Measurements from ENCODE around the gene RAB39A.
"Not testable (repeated sequence)": the region's sequence is repeated elsewhere in the genome, so short reads cannot be mapped to it uniquely, and the experiment has no call there.

The RAB39A gene

GRCh38 chr11:107908211-107908610 lies 20.0 kb upstream of the RAB39A start:
- Histone ChIP-seq H3K79me1 (replicated peaks; ENCODE audit: low read length, poor library complexity, severe bottlenecking) (no peaks in the 10 kb centered on the region), H3K36me3 (ENCODE audit: control insufficient read depth in 1 of 2, insufficient read depth in 2 of 2, low read depth in 1 of 2, low read length in 2 of 2) (no peaks in the 10 kb centered on the region), H3K18ac (ENCODE audit: low read depth in 1 of 2, low read length in 2 of 2) (no peak overlapping the region), H3K4me2 (ENCODE audit: low read length, poor library complexity, severe bottlenecking) (no peak overlapping the region), H2AFZ (ENCODE audit: low read depth, low read length) (no peak overlapping the region), H2BK5ac (ENCODE audit: low read depth, low read length, poor library complexity, severe bottlenecking) (no peak overlapping the region), H3K4me3 (ENCODE audit: insufficient read depth in 1 of 2, low read depth in 1 of 2, low read length in 2 of 2) (no peak overlapping the region), H2BK12ac (ENCODE audit: low read length in 2 of 2) (no peak overlapping the region), H3K4me1 (ENCODE audit: control insufficient read depth, insufficient read depth, low read depth, low read length) (no peaks in the 10 kb centered on the region), H3K23ac (ENCODE audit: low read length in 2 of 2) (no peak overlapping the region), H2BK15ac (ENCODE audit: low read depth, poor library complexity, severe bottlenecking) (no peak overlapping the region), H3K9me3 (ENCODE audit: control insufficient read depth, low read length) (no peaks in the 10 kb centered on the region), H3K4ac (ENCODE audit: low read depth in 1 of 2, low read length in 2 of 2) (no peak overlapping the region), H2BK120ac (ENCODE audit: low read depth, low read length) (no peak overlapping the region), H2AK5ac (ENCODE audit: low read length, severe bottlenecking) (no peak overlapping the region), H3K27me3 (ENCODE audit: control insufficient read depth in 1 of 2, insufficient read depth in 1 of 2, low read length in 2 of 2) (no peaks in the 10 kb centered on the region), H3K14ac (ENCODE audit: low read length in 2 of 2) (no peak overlapping the region), H3K9ac (ENCODE audit: low read length) (no peak overlapping the region), H4K8ac (ENCODE audit: low read length) (no peak overlapping the region), H3K27ac (ENCODE audit: low read length, poor library complexity, severe bottlenecking) (no peak overlapping the region), H4K91ac (ENCODE audit: low read length) (no peak overlapping the region)
- DNase-seq: no peak
- 91% methylated on average over 23 of the region's 23 CpGs for WGBS

GRCh38 chr11:107912415-107912814 lies 15.8 kb upstream of the RAB39A start:
- not testable (repeated sequence) for H4K8ac ChIP-seq (ENCODE audit: low read length); H3K14ac ChIP-seq (ENCODE audit: low read length in 2 of 2); H3K18ac ChIP-seq (ENCODE audit: low read depth in 1 of 2, low read length in 2 of 2); H3K4me1 ChIP-seq (ENCODE audit: control insufficient read depth, insufficient read depth, low read depth, low read length); H2BK120ac ChIP-seq (ENCODE audit: low read depth, low read length); H3K27ac ChIP-seq (ENCODE audit: low read length, poor library complexity, severe bottlenecking); H3K79me1 ChIP-seq (replicated peaks; ENCODE audit: low read length, poor library complexity, severe bottlenecking); H3K4ac ChIP-seq (ENCODE audit: low read depth in 1 of 2, low read length in 2 of 2); H4K91ac ChIP-seq (ENCODE audit: low read length); H2AFZ ChIP-seq (ENCODE audit: low read depth, low read length); H2BK5ac ChIP-seq (ENCODE audit: low read depth, low read length, poor library complexity, severe bottlenecking); H3K4me3 ChIP-seq (ENCODE audit: insufficient read depth in 1 of 2, low read depth in 1 of 2, low read length in 2 of 2); H3K9me3 ChIP-seq (ENCODE audit: control insufficient read depth, low read length); H2BK15ac ChIP-seq (ENCODE audit: low read depth, poor library complexity, severe bottlenecking); H2BK12ac ChIP-seq (ENCODE audit: low read length in 2 of 2); H3K9ac ChIP-seq (ENCODE audit: low read length); H3K23ac ChIP-seq (ENCODE audit: low read length in 2 of 2); H3K36me3 ChIP-seq (ENCODE audit: control insufficient read depth in 1 of 2, insufficient read depth in 2 of 2, low read depth in 1 of 2, low read length in 2 of 2); H2AK5ac ChIP-seq (ENCODE audit: low read length, severe bottlenecking); DNase-seq; H3K4me2 ChIP-seq (ENCODE audit: low read length, poor library complexity, severe bottlenecking)
- H3K27me3 ChIP-seq (ENCODE audit: control insufficient read depth in 1 of 2, insufficient read depth in 1 of 2, low read length in 2 of 2): peaks cover 0 to 14% of the 10 kb centered on the region in 2 experiments
- WGBS: 94% methylated on average over 10 of the region's 38 CpGs

GRCh38 chr11:107915229-107915628 lies 13.0 kb upstream of the RAB39A start:
- H3K27ac ChIP-seq (ENCODE audit: low read length, poor library complexity, severe bottlenecking): no peak overlapping the region
- no peaks in the 10 kb centered on the region for H3K36me3 ChIP-seq (ENCODE audit: control insufficient read depth in 1 of 2, insufficient read depth in 2 of 2, low read depth in 1 of 2, low read length in 2 of 2)
- H3K4me3 ChIP-seq (ENCODE audit: insufficient read depth in 1 of 2, low read depth in 1 of 2, low read length in 2 of 2): no peak overlapping the region
- H3K4me2 ChIP-seq (ENCODE audit: low read length, poor library complexity, severe bottlenecking): no peak overlapping the region
- no peak overlapping the region for H4K8ac ChIP-seq (ENCODE audit: low read length)
- peaks cover 0 to 14% of the 10 kb centered on the region in 2 experiments for H3K27me3 ChIP-seq (ENCODE audit: control insufficient read depth in 1 of 2, insufficient read depth in 1 of 2, low read length in 2 of 2)
- H3K4me1 ChIP-seq (ENCODE audit: control insufficient read depth, insufficient read depth, low read depth, low read length): no peaks in the 10 kb centered on the region
- WGBS: no CpG with 5 or more reads among the region's 5 CpGs
- H2BK5ac ChIP-seq (ENCODE audit: low read depth, low read length, poor library complexity, severe bottlenecking): no peak overlapping the region
- no peak overlapping the region for H2BK120ac ChIP-seq (ENCODE audit: low read depth, low read length)
- H3K23ac ChIP-seq (ENCODE audit: low read length in 2 of 2): no peak overlapping the region
- H3K9ac ChIP-seq (ENCODE audit: low read length): no peak overlapping the region
- no peaks in the 10 kb centered on the region for H3K79me1 ChIP-seq (replicated peaks; ENCODE audit: low read length, poor library complexity, severe bottlenecking)
- H3K14ac ChIP-seq (ENCODE audit: low read length in 2 of 2): no peak overlapping the region
- no peak overlapping the region for H3K4ac ChIP-seq (ENCODE audit: low read depth in 1 of 2, low read length in 2 of 2)
- H2BK15ac ChIP-seq (ENCODE audit: low read depth, poor library complexity, severe bottlenecking): no peak overlapping the region
- no peak overlapping the region for H2BK12ac ChIP-seq (ENCODE audit: low read length in 2 of 2)
- no peak overlapping the region for H3K18ac ChIP-seq (ENCODE audit: low read depth in 1 of 2, low read length in 2 of 2)
- H4K91ac ChIP-seq (ENCODE audit: low read length): no peak overlapping the region
- H3K9me3 ChIP-seq (ENCODE audit: control insufficient read depth, low read length): no peaks in the 10 kb centered on the region
- no peak for DNase-seq
- H2AK5ac ChIP-seq (ENCODE audit: low read length, severe bottlenecking): no peak overlapping the region
- no peak overlapping the region for H2AFZ ChIP-seq (ENCODE audit: low read depth, low read length)

GRCh38 chr11:107916671-107917241 lies 11.5 kb upstream of the RAB39A start:
- Histone ChIP-seq H3K4me1 (ENCODE audit: control insufficient read depth, insufficient read depth, low read depth, low read length) (no peaks in the 10 kb centered on the region), H3K27me3 (ENCODE audit: control insufficient read depth in 1 of 2, insufficient read depth in 1 of 2, low read length in 2 of 2) (peaks cover 0 to 14% of the 10 kb centered on the region in 2 experiments), H3K27ac (ENCODE audit: low read length, poor library complexity, severe bottlenecking) (no peak overlapping the region), H3K36me3 (ENCODE audit: control insufficient read depth in 1 of 2, insufficient read depth in 2 of 2, low read depth in 1 of 2, low read length in 2 of 2) (no peaks in the 10 kb centered on the region), H2BK120ac (ENCODE audit: low read depth, low read length) (no peak overlapping the region), H3K4ac (ENCODE audit: low read depth in 1 of 2, low read length in 2 of 2) (no peak overlapping the region), H2BK12ac (ENCODE audit: low read length in 2 of 2) (no peak overlapping the region), H3K23ac (ENCODE audit: low read length in 2 of 2) (no peak overlapping the region), H3K9me3 (ENCODE audit: control insufficient read depth, low read length) (no peaks in the 10 kb centered on the region), H3K79me1 (replicated peaks; ENCODE audit: low read length, poor library complexity, severe bottlenecking) (no peaks in the 10 kb centered on the region), H2BK5ac (ENCODE audit: low read depth, low read length, poor library complexity, severe bottlenecking) (no peak overlapping the region), H3K9ac (ENCODE audit: low read length) (no peak overlapping the region), H3K4me3 (ENCODE audit: insufficient read depth in 1 of 2, low read depth in 1 of 2, low read length in 2 of 2) (no peak overlapping the region), H4K91ac (ENCODE audit: low read length) (no peak overlapping the region), H3K14ac (ENCODE audit: low read length in 2 of 2) (no peak overlapping the region), H2BK15ac (ENCODE audit: low read depth, poor library complexity, severe bottlenecking) (no peak overlapping the region), H3K18ac (ENCODE audit: low read depth in 1 of 2, low read length in 2 of 2) (no peak overlapping the region), H2AFZ (ENCODE audit: low read depth, low read length) (no peak overlapping the region), H3K4me2 (ENCODE audit: low read length, poor library complexity, severe bottlenecking) (no peak overlapping the region), H2AK5ac (ENCODE audit: low read length, severe bottlenecking) (no peak overlapping the region), H4K8ac (ENCODE audit: low read length) (no peak overlapping the region)
- WGBS: no CpG with 5 or more reads among the region's 13 CpGs
- no peak for DNase-seq

All from mesenchymal stem cell (in vitro differentiated cells and primary cell).